WI38 (cell line): ENCODE results near the gene ARPC1B.
"Not testable (repeated sequence)": the region's sequence is repeated elsewhere in the genome, so short reads cannot be mapped to it uniquely, and the experiment has no call there.

Source experiments
- H3K4me3 ChIP-seq: 2 replicates; pipeline ENCODE4 v1.5.1; 2011; ENCODE audit warnings: low read depth, mild to moderate bottlenecking, control low read depth, low read length
- TF ChIP-seq, protein P1 (sequence below): IDR thresholded peaks from 2 replicates; pipeline ENCODE4 v1.5.1; 2012; ENCODE audit warnings: low read depth, mild to moderate bottlenecking, control low read depth, low read length

ARPC1B gene

GRCh38 chr7:99407872-99408378 lies 33.4 kb downstream of the ARPC1B start:
- TF ChIP-seq, protein P1, sequence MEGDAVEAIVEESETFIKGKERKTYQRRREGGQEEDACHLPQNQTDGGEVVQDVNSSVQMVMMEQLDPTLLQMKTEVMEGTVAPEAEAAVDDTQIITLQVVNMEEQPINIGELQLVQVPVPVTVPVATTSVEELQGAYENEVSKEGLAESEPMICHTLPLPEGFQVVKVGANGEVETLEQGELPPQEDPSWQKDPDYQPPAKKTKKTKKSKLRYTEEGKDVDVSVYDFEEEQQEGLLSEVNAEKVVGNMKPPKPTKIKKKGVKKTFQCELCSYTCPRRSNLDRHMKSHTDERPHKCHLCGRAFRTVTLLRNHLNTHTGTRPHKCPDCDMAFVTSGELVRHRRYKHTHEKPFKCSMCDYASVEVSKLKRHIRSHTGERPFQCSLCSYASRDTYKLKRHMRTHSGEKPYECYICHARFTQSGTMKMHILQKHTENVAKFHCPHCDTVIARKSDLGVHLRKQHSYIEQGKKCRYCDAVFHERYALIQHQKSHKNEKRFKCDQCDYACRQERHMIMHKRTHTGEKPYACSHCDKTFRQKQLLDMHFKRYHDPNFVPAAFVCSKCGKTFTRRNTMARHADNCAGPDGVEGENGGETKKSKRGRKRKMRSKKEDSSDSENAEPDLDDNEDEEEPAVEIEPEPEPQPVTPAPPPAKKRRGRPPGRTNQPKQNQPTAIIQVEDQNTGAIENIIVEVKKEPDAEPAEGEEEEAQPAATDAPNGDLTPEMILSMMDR, result no peak
- H3K4me3 ChIP-seq, result peak overlapping the region; percentile 93

DNA sequence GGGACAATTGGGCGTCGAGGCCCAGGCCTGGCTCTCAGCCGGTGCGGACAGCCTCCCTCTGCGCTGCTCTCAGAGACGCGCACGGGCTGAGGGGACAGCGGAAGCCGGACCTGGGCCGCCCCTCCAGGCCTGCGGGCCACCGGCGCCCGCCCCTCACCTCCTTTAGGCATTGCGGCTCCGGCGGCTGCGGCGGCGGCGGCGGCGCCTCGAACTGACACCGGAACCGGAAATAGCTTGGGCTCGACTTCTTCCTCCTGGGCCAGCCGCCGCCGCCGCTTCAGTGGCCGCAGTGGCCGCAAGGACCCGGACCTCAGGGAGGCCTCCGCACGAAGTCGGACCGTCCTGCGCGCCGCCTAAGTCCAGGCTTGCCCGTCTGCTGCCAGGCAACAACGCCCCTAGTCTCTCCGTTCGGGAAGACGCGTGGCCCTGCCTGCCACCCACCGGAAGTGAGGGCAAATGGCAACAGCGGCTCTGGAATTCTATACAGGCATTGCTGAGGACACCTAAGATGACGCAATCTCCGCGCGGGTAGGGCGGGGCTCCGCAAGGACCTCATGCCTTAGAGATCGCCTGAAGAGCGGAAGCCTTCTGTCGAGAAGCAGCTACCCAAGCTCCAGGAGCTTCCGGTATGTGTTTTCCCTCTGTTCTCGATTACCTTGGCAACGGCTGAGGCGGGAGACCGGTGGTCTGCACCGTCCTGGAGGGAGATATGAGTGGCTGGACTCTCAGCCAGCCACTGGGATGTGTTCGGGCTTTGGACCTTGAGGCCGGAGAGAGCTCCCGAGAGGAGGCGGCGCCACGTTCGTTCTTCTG lies 34.1 kb downstream of the ARPC1B start, which contains the start of the genes BUD31 and PDAP1:
TSS of gene BUD31 (plus strand) at position 591 of the 813 bp plus-strand sequence. CDS start 2,124 bp downstream, outside the sequence.
TSS of gene PDAP1 (minus strand) at position 219 of the 813 bp plus-strand sequence. CDS start at position 170, 49 bp downstream.
- TF ChIP-seq, protein P1, result no peak
- H3K4me3 ChIP-seq, result peak within 1 kb of the TSS; percentile 93

GRCh38 chr7:99409192-99409572 lies 34.7 kb downstream of the ARPC1B start:
- H3K4me3 ChIP-seq, result peak overlapping the region; percentile 93
- TF ChIP-seq, protein P1, result no peak

DNA sequence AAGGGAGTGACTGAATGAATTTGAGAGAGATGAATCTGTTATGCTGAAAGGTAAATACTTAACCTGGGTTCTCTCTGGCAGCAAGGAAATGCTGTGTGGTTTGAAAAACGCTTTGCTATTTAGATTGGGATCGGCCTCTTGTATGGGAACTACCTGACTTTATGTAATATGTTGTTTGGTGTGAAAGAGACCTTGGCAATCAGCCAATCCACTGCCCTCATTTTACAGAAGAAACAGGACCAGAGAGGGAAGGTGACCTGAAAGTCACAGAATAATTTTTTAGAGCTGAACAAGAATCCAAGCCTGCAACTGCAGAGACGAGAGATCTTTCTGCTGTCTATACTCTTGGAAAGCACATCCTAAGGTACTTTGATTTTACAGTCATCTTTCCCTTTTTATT lies 35.3 kb downstream of the ARPC1B start:
- peak overlapping the region; percentile 93 for H3K4me3 ChIP-seq
- TF ChIP-seq, protein P1, result no peak

- TF ChIP-seq, protein P1, result no peak
- no peak overlapping the region for H3K4me3 ChIP-seq
These were observed 36.1 kb downstream of the ARPC1B start for GRCh38 chr7:99410635-99411034.

DNA sequence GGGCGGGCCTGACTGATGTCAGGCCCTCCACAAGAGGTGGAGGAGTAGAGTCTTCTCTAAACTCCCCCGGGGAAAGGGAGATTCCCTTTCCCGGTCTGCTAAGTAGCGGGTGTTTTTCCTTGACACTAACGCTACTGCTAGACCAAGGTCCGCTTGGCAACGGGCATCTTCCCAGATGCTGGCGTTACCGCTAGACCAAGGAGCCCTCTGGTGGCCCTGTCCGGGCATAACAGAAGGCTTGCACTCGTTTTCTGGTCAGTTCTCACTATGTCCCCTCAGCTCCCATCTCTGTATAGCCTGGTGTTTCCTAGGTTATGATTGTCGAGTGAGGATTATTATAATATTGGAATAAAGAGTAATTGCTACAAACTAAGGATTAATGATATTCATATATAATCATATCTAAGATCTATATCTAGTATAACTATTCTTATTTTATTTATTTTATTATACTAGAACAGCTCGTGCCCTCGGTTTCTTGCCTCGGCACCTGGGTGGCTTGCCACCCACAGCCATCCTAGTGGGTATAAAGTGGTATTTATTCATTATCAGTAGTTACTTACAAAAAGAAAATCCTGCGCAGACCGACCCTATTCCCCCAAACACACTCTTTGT lies 41.1 kb downstream of the ARPC1B start:
- TF ChIP-seq, protein P1, result peak; percentile 59

GRCh38 chr7:99418260-99418659 lies 43.7 kb downstream of the ARPC1B start:
- TF ChIP-seq, protein P1, result no peak
- H3K4me3 ChIP-seq, result no peak overlapping the region

More for the DNA sequence above, 41.1 kb downstream of the ARPC1B start:
- not testable (repeated sequence) for H3K4me3 ChIP-seq
